Measurements from ENCODE around the gene CENPF.

The CENPF gene

DNA sequence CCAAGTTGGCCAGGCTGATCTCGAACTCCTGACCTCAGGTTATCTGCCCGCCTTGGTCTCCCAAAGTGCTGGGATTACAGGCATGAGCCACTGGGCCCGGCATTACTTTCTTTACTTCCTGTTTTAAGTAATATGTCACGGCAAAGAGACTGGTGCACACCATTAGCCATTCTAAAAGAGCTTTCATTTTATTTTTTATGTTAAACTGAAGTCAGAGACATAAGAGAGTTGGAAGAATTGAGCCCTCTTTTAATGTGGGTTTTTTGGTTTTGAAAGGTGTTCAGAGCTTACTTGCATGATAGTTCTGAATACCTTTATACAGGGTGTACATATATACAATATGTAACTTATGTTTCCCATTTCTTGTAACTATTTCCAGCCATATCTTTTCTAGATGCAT lies 14.3 kb downstream of the CENPF start:
- DNase-seq (ENCODE audit: low spot score), result no peak

DNA sequence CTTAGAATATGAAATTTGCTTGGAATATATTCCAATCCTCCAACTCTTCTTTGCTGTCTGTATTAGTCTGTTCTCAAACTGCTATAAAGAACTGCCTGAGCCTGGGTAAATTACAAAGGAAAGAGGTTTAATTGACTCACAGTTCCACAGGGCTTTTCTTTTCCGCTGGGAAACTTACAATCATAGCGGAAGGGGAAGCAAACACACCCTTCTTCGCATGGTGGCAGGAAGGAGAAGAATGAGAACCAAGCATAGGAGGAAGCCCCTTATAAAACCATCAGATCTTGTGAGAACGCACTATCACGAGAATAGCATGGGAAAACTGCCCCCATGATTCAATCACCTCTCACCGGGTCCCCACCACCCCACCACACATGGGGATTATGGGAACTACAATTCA lies 14.8 kb downstream of the CENPF start:
- no peak for DNase-seq (ENCODE audit: low spot score)

DNA sequence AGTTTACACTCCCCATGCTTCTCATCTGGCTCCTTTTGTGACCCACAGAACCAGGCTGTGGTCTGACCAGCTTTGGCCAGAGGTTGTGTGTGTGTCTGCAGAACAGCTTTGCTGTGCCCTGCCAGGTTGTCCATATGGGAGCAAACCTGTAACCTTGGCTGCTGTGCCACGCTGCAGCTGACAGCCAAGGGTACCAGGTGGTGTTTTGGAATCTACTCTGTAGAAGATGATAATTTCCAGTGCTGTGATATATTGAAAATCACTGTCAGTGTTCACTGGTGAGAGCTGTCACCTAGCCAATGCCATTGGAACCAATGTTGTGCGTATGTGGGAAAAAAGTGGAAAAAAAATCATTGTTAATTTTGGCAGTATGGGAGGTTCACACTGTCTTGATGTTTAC lies 18.2 kb downstream of the CENPF start:
- DNase-seq (ENCODE audit: low spot score), result peak; percentile 34

DNA sequence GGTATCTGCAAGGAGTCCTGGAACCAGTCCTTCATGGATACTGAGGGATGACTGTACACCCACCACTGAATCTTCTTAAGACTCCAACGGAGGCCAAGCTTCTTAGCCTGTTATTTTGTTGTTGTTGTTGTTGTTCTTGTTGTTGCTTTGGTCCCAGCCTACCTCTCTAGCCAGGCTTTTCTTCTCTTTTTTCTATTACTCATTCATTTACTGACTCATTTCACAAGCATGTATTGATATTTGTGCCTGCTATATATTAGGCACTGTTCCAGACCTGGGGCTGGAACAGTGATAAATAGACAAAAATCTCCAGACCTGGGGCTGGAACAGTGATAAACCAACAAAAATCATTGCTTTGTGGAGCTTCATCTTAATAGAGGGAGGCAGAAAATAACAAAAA lies 20.4 kb downstream of the CENPF start:
- DNase-seq (ENCODE audit: low spot score), result no peak

DNA sequence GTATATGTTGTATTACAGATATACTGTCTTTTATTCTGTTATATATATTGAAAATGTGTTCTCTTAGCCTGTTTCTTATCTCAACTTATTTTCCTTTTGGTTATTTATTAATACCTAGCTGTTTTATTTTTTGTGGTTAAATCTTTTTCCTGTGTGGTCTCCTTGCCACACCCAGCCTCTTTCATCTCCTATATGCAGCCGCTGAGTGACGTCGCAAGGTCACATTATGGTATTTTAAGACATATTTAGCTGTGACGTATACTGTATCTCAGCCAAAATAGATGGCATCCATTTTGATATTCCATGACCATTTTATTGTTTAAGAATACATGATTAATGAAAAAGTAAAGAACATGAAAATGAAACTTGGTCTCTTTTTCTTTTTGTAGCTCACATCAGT lies 29.1 kb downstream of the CENPF start:
- DNase-seq (ENCODE audit: low spot score), result no peak

DNA sequence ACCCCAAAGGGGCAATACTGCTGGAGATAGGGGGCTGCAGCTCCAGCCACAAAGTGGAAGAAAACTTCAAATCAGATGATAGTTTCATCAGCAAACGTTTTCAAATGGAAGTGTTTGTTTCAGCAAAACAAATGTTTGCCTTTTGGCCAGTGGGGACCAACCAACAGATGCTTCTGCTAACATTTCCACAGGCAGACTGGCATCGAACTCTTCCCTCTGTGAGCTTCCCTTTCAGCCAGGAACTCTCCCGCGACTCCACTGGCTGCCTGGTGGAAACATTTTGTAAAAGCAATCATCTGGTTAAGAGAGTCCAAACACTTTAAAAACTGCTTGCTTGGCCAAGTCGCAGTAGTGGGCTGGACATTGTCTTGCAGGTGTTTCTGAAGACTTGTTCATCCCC lies 30.7 kb downstream of the CENPF start:
- DNase-seq (ENCODE audit: low spot score), result no peak

DNA sequence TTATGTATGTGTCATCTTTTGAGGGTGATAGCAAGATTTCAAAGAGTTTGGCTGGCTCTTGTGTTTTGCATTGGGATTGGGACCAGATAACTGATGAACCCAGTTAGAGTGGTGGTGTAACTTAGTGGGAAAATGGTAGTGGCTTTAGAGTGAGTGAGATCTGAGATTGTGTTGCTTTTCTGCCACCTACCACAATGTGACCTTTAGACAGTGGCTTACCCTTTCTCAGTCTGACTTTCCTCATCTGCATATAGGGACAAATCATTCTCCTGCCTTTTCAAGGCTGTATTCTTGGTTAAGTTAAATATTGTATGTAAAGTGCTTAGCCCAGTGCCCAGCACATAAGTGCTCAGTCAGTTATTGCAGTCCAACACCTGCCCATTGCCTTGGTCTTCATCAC lies 31.3 kb downstream of the CENPF start:
- DNase-seq (ENCODE audit: low spot score), result no peak

DNA sequence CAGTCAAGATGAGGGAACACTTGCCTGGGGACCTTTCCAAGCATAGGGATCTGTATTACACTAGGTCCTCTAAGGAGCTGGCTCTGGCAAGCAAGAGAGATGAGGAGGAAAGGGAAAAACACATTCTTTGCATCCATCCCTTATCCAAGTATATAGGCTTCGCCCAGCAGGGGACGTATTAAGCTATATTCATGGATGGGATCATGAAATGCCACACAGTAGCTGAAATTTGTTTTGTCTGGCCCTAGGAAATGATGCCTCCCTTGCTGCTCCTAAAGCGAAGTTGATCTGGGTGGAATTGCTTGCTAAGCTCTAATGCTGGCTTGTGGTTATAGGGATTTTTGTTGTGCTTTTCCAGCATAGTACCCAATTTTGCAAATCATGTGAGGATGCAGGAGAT lies 32.1 kb downstream of the CENPF start:
- DNase-seq (ENCODE audit: low spot score), result no peak

DNA sequence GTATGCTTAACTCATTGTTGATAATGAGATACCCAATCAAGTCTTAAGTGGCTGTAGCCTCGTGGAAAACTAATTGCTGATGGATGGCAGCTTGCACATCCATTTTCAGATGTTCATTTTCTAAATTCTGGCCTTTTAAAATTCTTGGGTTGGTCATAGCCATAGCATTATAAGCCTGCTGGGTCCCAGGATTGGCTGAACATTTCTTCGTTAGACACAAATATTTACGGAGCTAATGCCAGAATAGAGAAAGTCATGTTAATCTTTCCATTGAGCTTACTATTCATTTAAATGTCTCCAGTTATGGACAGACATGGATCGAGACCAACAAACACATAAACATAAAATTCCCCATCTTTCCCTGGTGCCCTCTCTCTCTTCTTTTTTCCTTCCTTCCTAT lies 32.5 kb downstream of the CENPF start:
- DNase-seq (ENCODE audit: low spot score), result no peak

DNA sequence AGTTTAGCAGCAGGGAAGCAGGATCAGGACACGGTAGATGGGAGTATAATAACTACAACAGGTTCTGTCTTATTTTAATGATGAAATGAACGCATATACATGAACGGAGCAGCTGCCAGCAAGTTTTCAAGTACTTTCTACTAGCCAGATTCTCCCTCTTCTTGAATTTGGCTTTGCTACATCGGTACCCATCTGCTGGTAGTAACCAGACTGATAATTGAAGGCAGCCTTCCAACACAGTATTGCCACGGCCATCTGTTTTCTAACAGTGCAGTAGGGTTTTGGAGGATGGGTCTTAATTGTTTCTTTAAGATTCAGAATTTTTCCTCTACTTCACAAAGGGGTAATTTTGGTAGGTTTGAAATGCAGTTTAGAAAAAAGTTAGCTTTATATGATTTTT lies 33.4 kb downstream of the CENPF start:
- peak; percentile 89 for DNase-seq (ENCODE audit: low spot score)

DNA sequence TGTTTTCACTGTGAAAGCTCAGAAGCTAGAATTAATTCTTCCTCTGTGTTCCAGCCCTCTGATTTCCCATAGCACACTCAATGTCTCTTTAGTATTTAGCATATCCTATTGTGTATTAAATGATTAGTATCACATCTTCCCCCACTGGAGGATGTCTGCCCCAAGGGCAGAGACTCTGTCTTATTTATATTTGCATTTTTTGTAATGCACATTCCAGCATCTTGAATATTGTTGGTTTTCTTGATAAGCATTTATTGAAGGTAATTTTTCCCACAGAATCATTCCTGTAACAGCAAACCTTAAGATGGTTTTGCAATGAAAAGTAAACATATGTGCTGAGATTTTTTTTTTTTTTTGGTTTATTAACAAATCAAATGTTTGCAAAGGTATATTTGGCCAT lies 34.1 kb downstream of the CENPF start:
- no peak for DNase-seq (ENCODE audit: low spot score)

DNA sequence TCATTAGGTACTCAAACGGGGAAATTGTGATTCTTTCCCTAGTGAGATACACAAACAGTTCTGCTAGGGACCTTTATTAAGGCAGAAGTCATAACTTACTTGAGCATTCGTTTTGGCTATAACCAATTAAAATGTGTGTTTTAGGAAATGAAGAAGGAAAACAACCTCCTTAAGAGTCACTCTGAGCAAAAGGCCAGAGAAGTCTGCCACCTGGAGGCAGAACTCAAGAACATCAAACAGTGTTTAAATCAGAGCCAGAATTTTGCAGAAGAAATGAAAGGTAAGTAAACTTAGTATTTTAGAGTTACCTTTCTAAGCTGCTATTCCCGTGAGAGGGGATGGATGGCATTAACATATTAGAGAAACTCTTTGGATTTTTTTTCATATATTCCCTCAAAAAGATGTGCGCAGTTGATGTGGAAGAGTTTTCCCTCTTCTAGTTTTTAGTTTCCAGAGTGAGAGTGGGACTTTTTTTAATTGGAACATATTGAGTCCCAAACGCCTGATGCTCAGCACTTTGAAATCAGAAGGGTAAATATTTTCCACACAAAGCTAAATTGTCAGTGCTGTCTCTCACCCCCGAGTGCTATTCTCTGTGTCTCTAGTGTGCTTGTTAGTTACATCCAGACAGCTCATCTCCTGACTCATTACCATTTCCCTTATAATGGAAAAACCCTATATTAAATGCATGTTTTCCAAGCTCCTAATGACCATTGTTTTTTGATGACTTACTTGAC lies 34.9 kb downstream of the CENPF start:
- DNase-seq (ENCODE audit: low spot score), result peak; percentile 68

DNA sequence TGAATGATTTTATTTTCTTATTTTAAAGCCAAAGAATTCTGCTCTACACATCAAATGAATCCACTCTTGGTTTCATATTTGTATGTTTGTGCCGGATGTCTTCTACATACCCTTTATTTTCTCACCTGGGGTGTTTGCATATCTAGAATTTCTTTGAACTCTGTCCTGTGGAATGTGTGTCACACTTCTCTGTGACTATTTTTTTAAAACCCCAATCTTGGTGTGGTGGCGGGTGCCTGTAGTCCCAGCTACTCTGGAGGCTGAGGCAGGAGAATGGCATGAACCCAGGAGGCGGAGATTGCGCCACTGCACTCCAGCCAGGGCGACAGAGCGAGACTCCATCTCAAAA lies 35.4 kb downstream of the CENPF start:
- no peak for DNase-seq (ENCODE audit: low spot score)

DNA sequence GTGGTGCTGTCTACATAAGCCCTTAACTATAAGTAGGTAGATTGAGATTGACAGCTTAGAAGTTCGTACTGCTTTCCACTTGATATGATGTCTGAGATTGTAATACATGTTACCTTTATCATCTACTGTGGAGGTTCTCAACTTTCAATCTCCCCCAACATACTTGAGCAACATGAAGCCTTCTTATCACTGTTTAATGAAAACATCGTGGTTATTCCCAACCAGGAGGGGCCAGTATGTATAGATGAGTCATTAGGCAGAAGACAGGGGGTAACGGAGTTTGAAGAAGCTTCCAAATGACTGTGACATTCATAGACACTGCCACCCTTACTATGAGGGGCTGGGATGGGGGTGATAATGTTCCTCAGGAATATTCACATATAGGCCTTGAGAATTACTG lies 36.0 kb downstream of the CENPF start:
- DNase-seq (ENCODE audit: low spot score), result no peak

DNA sequence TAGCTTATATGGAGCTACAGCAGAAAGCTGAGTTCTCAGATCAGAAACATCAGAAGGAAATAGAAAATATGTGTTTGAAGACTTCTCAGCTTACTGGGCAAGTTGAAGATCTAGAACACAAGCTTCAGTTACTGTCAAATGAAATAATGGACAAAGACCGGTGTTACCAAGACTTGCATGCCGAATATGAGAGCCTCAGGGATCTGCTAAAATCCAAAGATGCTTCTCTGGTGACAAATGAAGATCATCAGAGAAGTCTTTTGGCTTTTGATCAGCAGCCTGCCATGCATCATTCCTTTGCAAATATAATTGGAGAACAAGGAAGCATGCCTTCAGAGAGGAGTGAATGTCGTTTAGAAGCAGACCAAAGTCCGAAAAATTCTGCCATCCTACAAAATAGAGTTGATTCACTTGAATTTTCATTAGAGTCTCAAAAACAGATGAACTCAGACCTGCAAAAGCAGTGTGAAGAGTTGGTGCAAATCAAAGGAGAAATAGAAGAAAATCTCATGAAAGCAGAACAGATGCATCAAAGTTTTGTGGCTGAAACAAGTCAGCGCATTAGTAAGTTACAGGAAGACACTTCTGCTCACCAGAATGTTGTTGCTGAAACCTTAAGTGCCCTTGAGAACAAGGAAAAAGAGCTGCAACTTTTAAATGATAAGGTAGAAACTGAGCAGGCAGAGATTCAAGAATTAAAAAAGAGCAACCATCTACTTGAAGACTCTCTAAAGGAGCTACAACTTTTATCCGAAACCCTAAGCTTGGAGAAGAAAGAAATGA lies 37.6 kb downstream of the CENPF start:
- DNase-seq (ENCODE audit: low spot score), result no peak

DNA sequence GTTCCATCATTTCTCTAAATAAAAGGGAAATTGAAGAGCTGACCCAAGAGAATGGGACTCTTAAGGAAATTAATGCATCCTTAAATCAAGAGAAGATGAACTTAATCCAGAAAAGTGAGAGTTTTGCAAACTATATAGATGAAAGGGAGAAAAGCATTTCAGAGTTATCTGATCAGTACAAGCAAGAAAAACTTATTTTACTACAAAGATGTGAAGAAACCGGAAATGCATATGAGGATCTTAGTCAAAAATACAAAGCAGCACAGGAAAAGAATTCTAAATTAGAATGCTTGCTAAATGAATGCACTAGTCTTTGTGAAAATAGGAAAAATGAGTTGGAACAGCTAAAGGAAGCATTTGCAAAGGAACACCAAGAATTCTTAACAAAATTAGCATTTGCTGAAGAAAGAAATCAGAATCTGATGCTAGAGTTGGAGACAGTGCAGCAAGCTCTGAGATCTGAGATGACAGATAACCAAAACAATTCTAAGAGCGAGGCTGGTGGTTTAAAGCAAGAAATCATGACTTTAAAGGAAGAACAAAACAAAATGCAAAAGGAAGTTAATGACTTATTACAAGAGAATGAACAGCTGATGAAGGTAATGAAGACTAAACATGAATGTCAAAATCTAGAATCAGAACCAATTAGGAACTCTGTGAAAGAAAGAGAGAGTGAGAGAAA lies 38.4 kb downstream of the CENPF start:
- no peak for DNase-seq (ENCODE audit: low spot score)

DNA sequence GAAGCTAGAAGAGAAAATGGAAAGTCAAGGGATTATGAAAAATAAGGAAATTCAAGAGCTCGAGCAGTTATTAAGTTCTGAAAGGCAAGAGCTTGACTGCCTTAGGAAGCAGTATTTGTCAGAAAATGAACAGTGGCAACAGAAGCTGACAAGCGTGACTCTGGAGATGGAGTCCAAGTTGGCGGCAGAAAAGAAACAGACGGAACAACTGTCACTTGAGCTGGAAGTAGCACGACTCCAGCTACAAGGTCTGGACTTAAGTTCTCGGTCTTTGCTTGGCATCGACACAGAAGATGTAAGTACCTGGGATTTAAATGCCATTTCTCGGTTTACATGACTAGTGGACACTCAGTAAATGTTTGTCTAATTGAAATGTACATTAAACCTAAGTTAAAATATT lies 40.0 kb downstream of the CENPF start:
- no peak for DNase-seq (ENCODE audit: low spot score)

DNA sequence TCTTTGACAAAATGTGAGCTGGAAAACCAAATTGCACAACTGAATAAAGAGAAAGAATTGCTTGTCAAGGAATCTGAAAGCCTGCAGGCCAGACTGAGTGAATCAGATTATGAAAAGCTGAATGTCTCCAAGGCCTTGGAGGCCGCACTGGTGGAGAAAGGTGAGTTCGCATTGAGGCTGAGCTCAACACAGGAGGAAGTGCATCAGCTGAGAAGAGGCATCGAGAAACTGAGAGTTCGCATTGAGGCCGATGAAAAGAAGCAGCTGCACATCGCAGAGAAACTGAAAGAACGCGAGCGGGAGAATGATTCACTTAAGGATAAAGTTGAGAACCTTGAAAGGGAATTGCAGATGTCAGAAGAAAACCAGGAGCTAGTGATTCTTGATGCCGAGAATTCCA lies 42.7 kb downstream of the CENPF start:
- no peak for DNase-seq (ENCODE audit: low spot score)

DNA sequence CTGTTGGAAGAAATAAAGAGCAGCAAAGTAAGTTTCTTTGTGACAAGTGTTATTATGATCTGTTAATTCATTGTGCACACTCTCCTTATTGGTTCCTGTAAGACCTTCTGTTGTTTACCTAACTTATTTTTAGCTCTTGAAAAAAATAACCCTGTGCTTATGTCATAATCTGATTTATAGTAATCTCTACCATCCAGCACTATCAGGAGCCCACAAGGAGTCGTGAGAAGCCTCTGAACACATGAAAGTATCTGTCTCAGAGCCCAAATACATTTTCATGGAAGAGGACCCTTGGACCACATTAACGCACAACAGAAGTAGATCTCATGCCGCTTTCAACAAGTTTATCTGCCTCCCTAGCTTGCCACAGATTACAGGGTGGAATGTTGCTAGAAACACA lies 45.8 kb downstream of the CENPF start:
- DNase-seq (ENCODE audit: low spot score), result no peak

DNA sequence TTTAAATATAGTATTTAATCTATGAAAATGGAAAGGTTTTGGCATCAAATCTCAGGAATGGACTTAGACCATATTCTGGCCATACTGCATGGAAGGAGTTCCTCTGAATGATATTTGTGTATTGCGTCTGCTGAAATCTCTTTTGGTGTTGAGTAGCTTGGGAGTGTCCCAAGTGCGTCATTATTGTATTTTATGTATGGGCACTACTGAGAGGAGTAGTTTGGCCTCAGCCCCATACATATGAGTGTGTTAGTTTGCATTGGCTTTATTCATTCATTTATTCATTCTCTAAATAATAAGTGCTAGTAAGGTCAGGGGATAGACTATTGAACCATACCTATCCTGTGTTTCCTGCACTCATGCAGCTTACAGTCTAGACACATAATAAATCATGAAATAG lies 46.6 kb downstream of the CENPF start:
- no peak for DNase-seq (ENCODE audit: low spot score)

DNA sequence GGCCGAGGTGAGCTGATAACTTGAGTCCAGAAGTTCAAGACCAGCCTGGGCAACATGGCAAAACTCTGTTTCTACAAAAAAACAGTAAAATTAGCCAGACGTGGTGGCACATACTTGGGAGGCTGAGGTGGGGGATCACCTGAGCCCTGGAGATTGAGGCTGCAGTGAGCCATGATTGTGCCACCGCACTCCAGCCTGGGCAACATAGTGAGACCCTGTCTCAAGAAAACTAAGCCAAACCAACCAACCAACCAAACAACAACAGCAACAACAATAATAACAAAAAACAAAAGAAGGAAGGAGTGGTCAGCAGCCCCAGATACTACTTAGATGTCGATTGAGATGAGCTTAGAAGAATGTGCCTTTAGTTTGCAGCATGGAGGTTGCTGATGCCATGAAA lies 47.7 kb downstream of the CENPF start:
- no peak for DNase-seq (ENCODE audit: low spot score)

DNA sequence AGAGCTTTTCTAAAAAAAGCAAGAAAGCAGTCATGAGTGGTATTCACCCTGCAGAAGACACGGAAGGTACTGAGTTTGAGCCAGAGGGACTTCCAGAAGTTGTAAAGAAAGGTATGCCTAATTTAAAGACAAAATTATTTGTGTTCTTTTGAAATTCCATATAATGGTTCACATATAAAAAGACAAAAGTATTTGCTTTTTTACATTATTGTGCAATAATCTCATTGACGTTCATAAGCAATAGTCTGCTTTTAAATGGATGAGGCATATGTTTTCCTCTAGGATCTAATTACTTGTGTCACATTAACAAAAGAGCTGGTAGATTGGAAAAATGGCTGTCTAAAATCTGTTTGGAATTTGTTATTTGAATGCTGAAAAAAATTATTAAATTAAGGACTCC lies 54.3 kb downstream of the CENPF start:
- no peak for DNase-seq (ENCODE audit: low spot score)

DNA sequence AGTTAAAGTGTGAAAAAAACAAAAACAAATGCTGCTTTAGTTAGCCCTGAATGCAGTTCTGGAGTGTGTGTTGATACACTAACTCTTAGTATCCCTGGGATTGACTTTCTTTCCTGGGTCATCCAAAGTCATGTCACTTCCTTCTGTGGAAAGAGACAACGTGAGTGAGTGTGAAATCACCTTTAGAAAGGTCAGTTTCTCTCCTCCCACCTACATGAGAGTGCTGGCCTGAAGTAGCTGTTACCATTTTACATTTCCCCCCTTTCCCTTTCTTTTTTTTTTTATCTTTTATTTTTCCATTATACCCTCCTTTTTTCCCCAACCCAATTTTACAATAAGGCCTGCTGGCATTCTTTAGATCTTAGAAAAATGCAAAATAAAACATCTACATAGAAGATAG lies 55.2 kb downstream of the CENPF start:
- no peak for DNase-seq (ENCODE audit: low spot score)

All from cerebellar cortex (tissue), 1 donor.